HG02571 (cell line): ENCODE measurements around the gene DCUN1D2.

Source experiments
- ATAC-seq: cut with Tn5 transposase; IDR thresholded peaks from one replicate; pipeline ENCODE4 v1.9.1; 2021; ENCODE audit warnings: mild to moderate bottlenecking, moderate library complexity; ENCODE audit not compliant: unreplicated experiment

DCUN1D2 gene

GRCh38 chr13:113520571-113520970, 30.1 kb upstream of the DCUN1D2 start:
- no peak for ATAC-seq

DNA sequence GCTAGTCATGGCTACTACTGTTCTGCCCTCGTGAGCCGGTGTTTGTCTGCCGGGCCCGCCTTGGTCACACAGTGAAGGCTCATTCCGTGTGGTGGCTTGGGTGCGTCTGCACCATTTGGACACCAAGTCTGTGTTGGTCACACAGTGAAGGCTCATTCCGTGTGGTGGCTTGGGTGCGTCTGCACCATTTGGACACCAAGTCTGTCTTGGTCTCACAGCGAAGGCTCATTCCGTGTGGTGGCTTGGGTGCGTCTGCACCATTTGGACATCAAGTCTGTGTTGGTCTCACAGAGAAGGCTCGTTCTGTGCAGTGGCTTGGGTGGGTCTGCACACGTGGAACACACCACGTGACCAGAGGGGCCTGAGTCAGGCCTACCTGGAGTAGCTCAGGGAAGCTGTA, 29.0 kb upstream of the DCUN1D2 start:
- ATAC-seq = no peak

DNA sequence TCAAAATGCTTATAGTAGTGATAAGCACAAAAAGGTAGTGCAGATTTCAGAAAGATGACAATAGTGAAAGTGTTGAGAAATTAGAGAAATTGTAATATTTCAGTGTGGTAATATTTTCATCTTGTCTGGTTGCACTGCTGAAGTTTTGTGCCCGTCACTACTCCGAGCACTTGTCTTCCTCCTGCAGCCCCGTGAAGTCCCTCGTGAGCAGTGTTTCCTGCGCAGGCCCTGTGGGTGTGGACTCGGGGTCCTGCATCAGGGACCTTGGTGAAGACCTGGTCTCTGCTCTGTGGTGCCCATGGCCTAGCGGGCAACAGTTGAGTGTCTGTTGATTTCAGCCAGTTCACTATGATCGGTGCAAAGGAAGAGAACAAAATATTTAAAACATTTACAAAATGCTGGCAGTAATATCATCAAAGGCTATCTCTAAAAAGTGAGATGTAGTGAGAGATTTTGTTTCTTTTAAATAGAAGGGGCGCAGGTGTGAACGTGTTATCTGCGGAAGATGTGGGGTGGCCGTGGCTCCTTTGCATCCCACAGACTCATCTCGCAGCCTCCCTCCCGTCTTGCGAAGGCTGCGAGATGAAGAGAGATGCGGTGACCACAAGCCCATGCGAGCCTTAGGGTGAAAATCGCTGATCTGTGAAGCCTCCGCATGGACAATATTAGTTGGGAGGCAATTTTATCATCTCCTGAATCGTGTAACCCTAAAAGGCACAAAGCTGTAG, 27.7 kb upstream of the DCUN1D2 start:
- ATAC-seq = no peak

DNA sequence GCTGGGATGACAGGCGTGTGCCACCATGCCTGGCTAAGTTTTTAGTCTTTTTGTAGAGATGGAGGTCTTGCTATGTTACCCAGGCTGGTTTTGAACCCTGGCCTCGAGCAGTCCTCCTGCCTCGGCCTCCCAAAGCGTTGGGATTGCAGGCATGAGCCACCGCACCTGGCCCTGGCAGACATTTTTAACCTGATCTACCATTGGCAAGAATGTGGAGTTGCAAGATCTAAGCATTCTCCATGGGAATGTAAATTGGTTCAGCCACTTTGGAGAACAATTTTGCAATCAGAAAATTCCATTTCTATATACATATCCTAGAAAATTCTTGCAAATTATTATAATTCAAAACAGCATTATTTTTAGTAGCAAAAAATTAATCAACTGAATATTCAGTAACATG, 24.3 kb upstream of the DCUN1D2 start:
- no peak for ATAC-seq

- ATAC-seq = no peak
These were observed 23.2 kb upstream of the DCUN1D2 start for GRCh38 chr13:113513761-113514160.

DNA sequence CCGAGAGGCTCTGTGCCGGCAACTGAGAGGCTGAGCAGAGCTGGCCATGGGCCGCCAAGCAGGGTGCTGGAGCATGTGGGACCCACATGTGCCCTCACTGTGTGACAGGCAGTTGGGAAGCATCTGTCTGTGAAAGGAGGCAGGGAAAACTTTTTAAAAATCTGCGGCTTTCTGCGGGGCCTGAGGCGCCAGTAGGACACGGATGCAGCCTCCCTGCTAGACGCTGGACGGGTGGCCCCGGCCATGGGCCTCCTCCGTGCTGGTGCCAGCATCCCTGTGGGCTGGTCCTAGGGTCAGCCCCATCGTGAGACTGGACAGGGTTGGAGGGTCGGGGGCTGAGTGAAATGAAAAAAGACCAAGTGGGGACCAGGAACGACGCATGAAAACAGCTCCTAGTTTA, 20.9 kb upstream of the DCUN1D2 start:
- no peak for ATAC-seq

DNA sequence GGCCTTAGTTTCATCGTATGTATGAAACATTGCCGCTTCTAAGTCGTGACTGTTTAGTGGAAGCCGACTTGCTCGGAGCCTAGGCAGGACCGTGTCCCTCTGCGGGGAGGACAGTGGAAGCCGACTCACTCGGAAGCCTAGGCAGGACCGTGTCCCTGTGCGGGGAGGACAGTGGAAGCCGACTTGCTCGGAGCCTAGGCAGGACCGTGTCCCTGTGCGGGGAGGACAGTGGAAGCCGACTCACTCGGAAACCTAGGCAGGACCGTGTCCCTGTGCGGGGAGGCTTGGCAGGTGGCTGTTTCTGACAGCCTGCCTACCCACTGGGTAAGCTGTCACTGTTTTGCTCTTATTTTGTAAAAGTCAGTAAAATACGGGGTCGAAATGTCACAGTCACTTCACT, 20.4 kb upstream of the DCUN1D2 start:
- no peak for ATAC-seq

DNA sequence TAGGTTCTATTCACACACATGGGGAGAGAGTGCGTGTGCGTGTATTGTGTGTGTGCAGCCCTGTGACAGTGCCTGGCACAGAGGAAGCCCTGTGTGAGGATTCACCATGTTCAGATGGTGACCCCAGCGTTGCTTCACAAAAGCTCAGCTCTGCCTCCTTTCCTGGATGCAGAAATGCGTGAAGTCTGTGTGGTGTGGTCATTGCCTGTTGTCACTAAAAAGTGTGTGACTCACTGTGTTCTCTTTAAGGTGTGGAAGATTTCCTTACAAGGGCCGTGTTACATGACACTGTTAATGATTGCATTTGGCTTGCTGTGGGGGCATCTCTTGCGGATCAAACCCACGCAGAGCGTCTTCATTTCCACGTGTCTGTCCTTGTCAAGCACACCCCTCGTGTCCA, 19.5 kb upstream of the DCUN1D2 start:
- no peak for ATAC-seq

DNA sequence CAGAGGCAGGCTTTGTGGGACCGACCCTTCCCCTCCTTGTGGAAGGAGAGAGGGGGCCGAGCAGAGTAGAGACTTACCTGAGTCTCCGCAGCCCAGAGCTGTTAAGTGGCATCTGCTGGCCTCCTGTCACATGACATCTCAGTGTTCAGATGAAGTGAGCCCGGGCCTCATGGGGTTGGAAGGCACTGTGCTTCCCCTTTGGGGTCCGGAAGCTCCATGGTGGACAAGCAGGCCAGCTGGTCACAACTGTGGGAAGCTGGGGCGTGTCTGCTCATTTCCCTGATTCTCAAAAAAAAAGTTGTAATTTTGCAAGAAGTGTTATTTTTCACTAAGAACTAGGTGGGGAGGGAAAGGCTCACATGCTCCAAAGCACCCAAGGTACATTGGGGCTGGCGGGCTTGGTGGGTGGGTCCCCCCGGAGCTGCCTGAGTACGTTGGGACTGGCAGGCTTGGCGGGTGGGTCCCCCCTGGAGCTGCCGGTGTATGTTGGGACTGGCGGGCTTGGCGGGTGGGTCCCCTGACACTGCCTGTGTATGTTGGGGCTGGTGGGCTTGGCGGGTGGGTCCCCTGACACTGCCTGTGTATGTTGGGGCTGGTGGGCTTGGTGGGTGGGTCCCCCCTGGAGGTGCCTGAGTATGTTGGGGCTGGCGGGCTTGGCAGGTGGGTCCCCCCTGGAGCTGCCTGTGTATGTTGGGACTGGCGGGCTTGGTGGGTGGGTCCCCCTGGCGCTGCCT, 18.2 kb upstream of the DCUN1D2 start:
- no peak for ATAC-seq

- no peak for ATAC-seq
These were observed 17.2 kb upstream of the DCUN1D2 start for GRCh38 chr13:113507505-113508345.

GRCh38 chr13:113506871-113507388, 16.4 kb upstream of the DCUN1D2 start:
- no peak for ATAC-seq

- no peak for ATAC-seq
These were observed 15.6 kb upstream of the DCUN1D2 start for GRCh38 chr13:113506025-113506685.

- no peak for ATAC-seq
These were observed 12.2 kb upstream of the DCUN1D2 start for GRCh38 chr13:113502686-113503085.

- no peak for ATAC-seq
These were observed 10.2 kb upstream of the DCUN1D2 start for GRCh38 chr13:113500530-113501265.

DNA sequence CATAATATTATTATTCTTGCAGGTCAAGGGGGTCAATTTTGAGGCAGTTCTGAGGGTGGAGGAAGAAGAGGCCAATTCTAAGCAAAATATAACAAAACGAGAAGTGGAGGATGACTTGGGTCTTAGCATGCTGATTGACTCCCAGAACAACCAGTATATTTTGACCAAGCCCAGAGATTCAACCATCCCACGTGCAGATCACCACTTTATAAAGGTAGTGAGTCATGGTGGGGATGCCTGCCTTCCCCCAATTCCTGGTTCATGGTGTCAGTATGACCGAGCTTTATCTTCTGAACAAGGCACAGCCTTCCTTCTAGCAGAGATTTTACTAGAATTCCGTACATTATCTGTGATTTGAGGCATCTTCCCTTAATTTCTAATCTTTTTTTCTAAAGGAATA, 9.4 kb upstream of the DCUN1D2 start:
- no peak for ATAC-seq

DNA sequence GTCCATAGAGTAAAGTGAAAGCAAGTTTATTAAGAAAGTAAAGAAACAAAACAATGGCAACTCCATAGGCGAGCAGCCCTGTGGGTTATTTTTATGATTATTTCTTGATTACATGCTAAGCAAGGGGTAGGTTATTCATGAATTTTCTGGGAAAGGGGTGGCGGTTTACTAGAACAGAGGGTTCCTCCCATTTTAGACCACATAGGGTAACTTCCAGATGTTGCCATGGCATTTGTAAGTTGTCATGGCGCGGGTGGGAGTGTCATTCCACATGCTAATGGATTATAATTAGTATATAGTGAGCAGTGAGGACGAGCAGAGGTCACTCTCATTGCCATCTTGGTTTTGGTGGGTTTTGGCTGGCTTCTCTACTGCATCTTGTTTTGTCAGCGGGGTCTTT, 8.4 kb upstream of the DCUN1D2 start:
- no peak for ATAC-seq

DNA sequence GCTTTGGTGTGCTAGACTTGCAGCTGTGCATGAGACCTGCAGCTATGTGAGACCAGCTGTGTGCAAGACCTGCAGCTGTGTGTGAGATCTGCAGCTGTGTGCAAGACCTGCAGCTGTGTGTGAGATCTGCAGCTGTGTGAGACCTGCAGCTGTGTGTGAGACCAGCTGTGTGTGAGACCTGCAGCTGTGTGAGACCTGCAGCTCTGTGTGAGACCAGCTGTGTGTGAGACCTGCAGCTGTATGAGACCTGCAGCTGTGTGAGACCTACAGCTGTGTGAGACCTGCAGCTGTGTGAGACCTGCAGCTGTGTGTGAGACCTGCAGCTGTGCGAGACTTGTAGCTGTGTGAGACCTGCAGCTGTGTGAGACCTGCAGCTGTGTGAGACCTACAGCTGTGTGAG, 6.7 kb upstream of the DCUN1D2 start:
- no peak for ATAC-seq

GRCh38 chr13:113495494-113496210, 5.1 kb upstream of the DCUN1D2 start:
- ATAC-seq = no peak

DNA sequence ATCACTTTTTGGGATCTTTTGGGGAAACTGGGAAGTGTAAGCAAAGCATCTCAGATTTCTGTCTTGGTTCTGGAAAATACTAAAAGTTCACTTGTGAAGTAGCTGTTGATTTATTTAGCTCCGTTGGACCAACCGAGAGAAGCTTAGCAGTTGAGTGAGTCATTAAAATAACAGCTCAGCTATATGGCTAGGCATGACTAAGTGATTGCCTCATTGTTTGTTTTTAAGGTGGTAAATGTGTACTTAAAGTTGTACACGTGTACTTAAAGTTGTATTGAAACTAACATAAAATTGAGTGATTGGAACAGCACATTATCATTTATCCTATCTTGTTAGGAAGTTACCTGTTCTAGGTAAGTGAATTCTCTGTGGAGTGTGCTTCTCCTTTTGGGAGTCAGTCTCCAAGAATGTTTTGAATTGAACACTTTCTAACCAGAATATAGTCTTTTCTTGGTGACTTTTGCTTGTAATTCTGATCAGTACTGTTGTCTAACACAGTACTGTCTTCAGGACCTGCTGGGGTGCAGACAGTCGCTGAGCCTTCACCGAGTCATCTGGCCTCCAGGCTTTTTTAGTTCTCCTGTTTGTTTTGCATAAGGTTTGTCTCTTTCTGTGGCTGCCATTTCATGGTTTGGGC, 2.9 kb upstream of the DCUN1D2 start:
- no peak for ATAC-seq
